PC-9 (cell line): ENCODE measurements around the gene S100A9.

Experiments
- EZH2 ChIP-seq: fragments of 200-600 bp; sonication (generic); IDR thresholded peaks from 2 replicates; pipeline ENCODE4 v1.8.0; 2017; ENCODE audit warnings: antibody characterized with exemption, low read depth
- TF ChIP-seq, protein P1 (sequence below): fragments of 200-600 bp; sonication (generic); conservative IDR thresholded peaks from 2 replicates; pipeline ENCODE4 v1.6.1; 2017; ENCODE audit warnings: mixed run types, antibody characterized with exemption, mild to moderate bottlenecking, moderate library complexity

DNA sequence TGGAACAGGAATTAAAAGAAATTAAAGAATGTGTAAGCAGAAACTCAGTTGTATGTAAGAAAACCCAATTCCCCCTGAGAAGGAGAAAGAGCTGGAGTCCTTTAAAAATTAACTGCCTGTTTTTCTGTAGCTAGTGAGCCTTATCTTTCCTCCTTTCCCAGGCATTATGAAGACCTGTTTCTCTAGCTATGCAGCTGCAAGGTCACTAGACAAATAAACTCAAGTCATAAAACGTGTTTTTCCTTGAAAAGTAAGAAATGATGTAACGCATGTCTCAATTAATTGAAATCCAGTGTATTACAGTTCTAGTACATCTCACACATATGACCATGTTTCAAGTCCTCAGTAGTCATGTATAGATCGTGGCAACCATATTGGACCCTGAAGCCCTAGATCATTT lies 12.5 kb downstream of the S100A9 start:
- TF ChIP-seq, protein P1, sequence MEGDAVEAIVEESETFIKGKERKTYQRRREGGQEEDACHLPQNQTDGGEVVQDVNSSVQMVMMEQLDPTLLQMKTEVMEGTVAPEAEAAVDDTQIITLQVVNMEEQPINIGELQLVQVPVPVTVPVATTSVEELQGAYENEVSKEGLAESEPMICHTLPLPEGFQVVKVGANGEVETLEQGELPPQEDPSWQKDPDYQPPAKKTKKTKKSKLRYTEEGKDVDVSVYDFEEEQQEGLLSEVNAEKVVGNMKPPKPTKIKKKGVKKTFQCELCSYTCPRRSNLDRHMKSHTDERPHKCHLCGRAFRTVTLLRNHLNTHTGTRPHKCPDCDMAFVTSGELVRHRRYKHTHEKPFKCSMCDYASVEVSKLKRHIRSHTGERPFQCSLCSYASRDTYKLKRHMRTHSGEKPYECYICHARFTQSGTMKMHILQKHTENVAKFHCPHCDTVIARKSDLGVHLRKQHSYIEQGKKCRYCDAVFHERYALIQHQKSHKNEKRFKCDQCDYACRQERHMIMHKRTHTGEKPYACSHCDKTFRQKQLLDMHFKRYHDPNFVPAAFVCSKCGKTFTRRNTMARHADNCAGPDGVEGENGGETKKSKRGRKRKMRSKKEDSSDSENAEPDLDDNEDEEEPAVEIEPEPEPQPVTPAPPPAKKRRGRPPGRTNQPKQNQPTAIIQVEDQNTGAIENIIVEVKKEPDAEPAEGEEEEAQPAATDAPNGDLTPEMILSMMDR, result no peak
- TF ChIP-seq EZH2, result no peak
